Lower leg skin (tissue), 4 donors: Measurements from ENCODE around the gene ZRSR2. TPM values are rescaled to one million over a fixed set of nuclear protein-coding genes. Genes with fewer than 3 reads are reported as not detected.
"Not testable (repeated sequence)": the region's sequence is repeated elsewhere in the genome, so short reads cannot be mapped to it uniquely, and the experiment has no call there.

ENCODE experiments used
- DNase-seq, 2 donors: peaks; one replicate each; pipeline ENCODE4 v3.0.0-alpha.2; 2019; ENCODE audit warnings: low spot score in 2 of 2
- H3K4me3 ChIP-seq: fragments of 200-600 bp; sonication (generic); 2 replicates; pipeline ENCODE4 v1.5.1; 2017; ENCODE audit warnings: mild to moderate bottlenecking, low read depth; ENCODE audit not compliant: poor library complexity, severe bottlenecking
- CTCF ChIP-seq, 3 donors: fragments of 450-650 bp; IDR thresholded peaks; one replicate each; pipeline ENCODE4 v1.5.1; 2016; ENCODE audit warnings: antibody characterized with exemption in 3 of 3, mild to moderate bottlenecking in 3 of 3, moderate library complexity in 2 of 3
- POLR2A ChIP-seq, 2 donors: fragments of 450-650 bp; IDR thresholded peaks; one replicate each; pipeline ENCODE4 v1.6.1; 2016 to 2017; ENCODE audit warnings: antibody characterized with exemption in 2 of 2, mild to moderate bottlenecking in 1 of 2, moderate library complexity in 1 of 2
- WGBS, 2 donors: methylation state at CpG; one replicate each; pipeline ENCODE4 v1.1.5; 2018; 5-methylcytosine and 5-hydroxymethylcytosine counted together
- intact Hi-C: fragments of 100-400 bp; cut with DNase I; formaldehyde crosslinking; loops from one replicate; pipeline ENCODE4 v1.15.0; 2023; ENCODE audit warnings: low total_unique reads
- total RNA-seq, 4 donors: library from RNA; depleted of rRNA; stranded (reverse); fragments of >200 nt; gene quantifications; one replicate each; pipeline ENCODE4 v1.1.0, GENCODE V29; 2016

The ZRSR2 gene
- total RNA-seq = 10 to 100 TPM in 1 of 4 donors, 1 to 10 TPM in 3; 1.9 to 11.2 (median 4.6) TPM

- peak within 1 kb of the TSS; percentile 50 for H3K4me3 ChIP-seq
- 0 to 1% methylated on average over 29 to 55 of the region's 55 CpGs for WGBS, 2 donors
- TF ChIP-seq CTCF (IDR thresholded peaks at IDR 0.05) (no peak), POLR2A (IDR thresholded peaks at IDR 0.05) (no peak)
- intact Hi-C loops = loop anchor here (10.0 kb wide), 1 partner anchor 105 kb away; no protein-coding TSS in a partner anchor
- DNase-seq = peak; percentile 64 to 97
Observed at GRCh38 chrX:15789979-15790768, at the start of gene ZRSR2. Gene ZRSR2 (plus strand): TSS chrX:15790484. CDS start chrX:15790496, 12 bp downstream.

- 96 to 97% methylated on average over 7 to 9 of the region's 9 CpGs for WGBS, 2 donors
- TF ChIP-seq CTCF (IDR thresholded peaks at IDR 0.05) (no peak), POLR2A (IDR thresholded peaks at IDR 0.05) (no peak)
- DNase-seq = no peak
- intact Hi-C loops = no loop called here
- H3K4me3 ChIP-seq = no peak overlapping the region
Observed at GRCh38 chrX:15744181-15744867, 46.0 kb upstream of the ZRSR2 start.

GRCh38 chrX:15745179-15745578 lies 45.1 kb upstream of the ZRSR2 start:
- intact Hi-C loops = no loop called here
- 82 to 90% methylated on average over 4 of the region's 4 CpGs for WGBS, 2 donors
- no peak for DNase-seq
- TF ChIP-seq CTCF (IDR thresholded peaks at IDR 0.05) (no peak), POLR2A (IDR thresholded peaks at IDR 0.05) (no peak)
- no peak overlapping the region for H3K4me3 ChIP-seq

GRCh38 chrX:15746651-15747050 lies 43.6 kb upstream of the ZRSR2 start:
- DNase-seq, intact Hi-C loops, H3K4me3 ChIP-seq: not testable (repeated sequence)
- 77 to 84% methylated on average over 6 of the region's 6 CpGs for WGBS, 2 donors

- TF ChIP-seq CTCF (IDR thresholded peaks at IDR 0.05) = no peak
- TF ChIP-seq POLR2A (IDR thresholded peaks at IDR 0.05) = no peak
- 85 to 89% methylated on average over 10 to 13 of the region's 13 CpGs for WGBS, 2 donors
- intact Hi-C loops = no loop called here
- no peak for DNase-seq
- no peak overlapping the region for H3K4me3 ChIP-seq
Observed at GRCh38 chrX:15747626-15748173, 42.6 kb upstream of the ZRSR2 start.

- 91 to 95% methylated on average over 3 of the region's 3 CpGs for WGBS, 2 donors
- no peak for DNase-seq
- no peak overlapping the region for H3K4me3 ChIP-seq
- TF ChIP-seq POLR2A (IDR thresholded peaks at IDR 0.05) = no peak
- TF ChIP-seq CTCF (IDR thresholded peaks at IDR 0.05) = no peak
- intact Hi-C loops = no loop called here
Observed at GRCh38 chrX:15748841-15749240, 41.4 kb upstream of the ZRSR2 start.
